HG03520 (cell line): ENCODE measurements around the gene CFAP221.
"Not testable (repeated sequence)": the region's sequence is repeated elsewhere in the genome, so short reads cannot be mapped to it uniquely, and the experiment has no call there.

Experiments
- ATAC-seq: cut with Tn5 transposase; IDR thresholded peaks from one replicate; pipeline ENCODE4 v1.9.1; 2021; ENCODE audit warnings: mild to moderate bottlenecking, moderate library complexity; ENCODE audit not compliant: unreplicated experiment

The CFAP221 gene

GRCh38 chr2:119583291-119583690 lies 39.0 kb downstream of the CFAP221 start:
- ATAC-seq: no peak

GRCh38 chr2:119584469-119584868 lies 40.2 kb downstream of the CFAP221 start:
- no peak for ATAC-seq

GRCh38 chr2:119586085-119586484 lies 41.8 kb downstream of the CFAP221 start:
- no peak for ATAC-seq

- ATAC-seq: no peak
Measured at GRCh38 chr2:119590873-119591272, 46.6 kb downstream of the CFAP221 start.

- ATAC-seq: no peak
Measured at GRCh38 chr2:119591523-119591922, 47.3 kb downstream of the CFAP221 start.

- ATAC-seq: no peak
Measured at GRCh38 chr2:119592436-119592835, 48.2 kb downstream of the CFAP221 start.

- ATAC-seq: no peak
Measured at GRCh38 chr2:119596638-119597037, 52.4 kb downstream of the CFAP221 start.

GRCh38 chr2:119598596-119599263 lies 54.5 kb downstream of the CFAP221 start:
- ATAC-seq: no peak

GRCh38 chr2:119599384-119599783 lies 55.1 kb downstream of the CFAP221 start:
- ATAC-seq: no peak

GRCh38 chr2:119605096-119605495 lies 60.8 kb downstream of the CFAP221 start:
- no peak for ATAC-seq

GRCh38 chr2:119606674-119607073 lies 62.4 kb downstream of the CFAP221 start:
- ATAC-seq: no peak

GRCh38 chr2:119608553-119608952 lies 64.3 kb downstream of the CFAP221 start:
- ATAC-seq: no peak

- no peak for ATAC-seq
Measured at GRCh38 chr2:119609337-119609736, 65.1 kb downstream of the CFAP221 start.

- ATAC-seq: not testable (repeated sequence)
Measured at GRCh38 chr2:119614140-119614539, 69.9 kb downstream of the CFAP221 start.

- ATAC-seq: no peak
Measured at GRCh38 chr2:119616421-119616820, 72.2 kb downstream of the CFAP221 start.

- no peak for ATAC-seq
Measured at GRCh38 chr2:119617455-119617854, 73.2 kb downstream of the CFAP221 start.

- ATAC-seq: not testable (repeated sequence)
Measured at GRCh38 chr2:119618725-119619124, 74.5 kb downstream of the CFAP221 start.

- no peak for ATAC-seq
Measured at GRCh38 chr2:119625226-119625625, 81.0 kb downstream of the CFAP221 start.

GRCh38 chr2:119629323-119629825 lies 85.1 kb downstream of the CFAP221 start:
- no peak for ATAC-seq

- ATAC-seq: no peak
Measured at GRCh38 chr2:119630121-119630520, 85.9 kb downstream of the CFAP221 start.

GRCh38 chr2:119637371-119637770 lies 93.1 kb downstream of the CFAP221 start:
- no peak for ATAC-seq

- no peak for ATAC-seq
Measured at GRCh38 chr2:119638246-119638645, 94.0 kb downstream of the CFAP221 start.
